GM12878 (cell line): ENCODE results near the gene CPA4. TPM values are rescaled to one million over a fixed set of nuclear protein-coding genes. Genes with fewer than 3 reads are reported as not detected.
A peak's percentile ranks its signal among the peaks of the same experiment; 100 is the strongest.

Experiments used
- ATAC-seq: fragments of 200-7000 bp; cut with Tn5 transposase; 3 replicates; pipeline ENCODE4 v1.9.1; 2020; ENCODE audit warnings: mild to moderate bottlenecking, moderate library complexity
- BruUV-seq: library from RNA; stranded (reverse); fragments of 400-500 nt; replicated peaks from 2 replicates; lab custom pipeline; 2021; lab: Mats Ljungman, UMichigan
- CTCF ChIA-PET: fragments of 300-600 bp; sonication (Branson Sonifier 250); formaldehyde crosslinking; extraction: SDS; loops from one replicate; lab custom pipeline; 2021; ENCODE audit warnings: inconsistent platforms; lab: Yijun Ruan, JAX
- POLR2A ChIA-PET: fragments of 350-600 bp; formaldehyde crosslinking; extraction: SDS; loops from one replicate; lab custom pipeline; 2021; ENCODE audit warnings: inconsistent platforms; lab: Charles Lee
- RAD21 ChIA-PET: fragments of 300-600 bp; sonication (Branson Sonifier 250); formaldehyde crosslinking; loops from one replicate; lab custom pipeline; 2023; ENCODE audit warnings: antibody characterized with exemption; ENCODE audit not compliant: unreplicated experiment; lab: Charles Lee
- SMC1A ChIA-PET: fragments of 300-600 bp; sonication (Branson Sonifier 250); formaldehyde crosslinking; loops from one replicate; lab custom pipeline; 2023; ENCODE audit not compliant: unreplicated experiment, uncharacterized antibody; lab: Charles Lee
- DNase-seq: peaks from one replicate; pipeline ENCODE4 v3.0.0-alpha.2; 2011; ENCODE audit warnings: low read depth, low spot score
- FAIRE-seq: peaks from 3 replicates; lab custom pipeline; 2011; peaks lifted over from hg19 to GRCh38; lab: Jason Lieb, UNC
- H2AFZ ChIP-seq: 2 replicates; pipeline ENCODE4 v1.6.0; 2011; ENCODE audit warnings: low read depth, low read length, control low read depth; ENCODE audit not compliant: control insufficient read depth
- H3K27ac ChIP-seq: 2 replicates; pipeline ENCODE4 v1.5.1; 2011; ENCODE audit warnings: control low read depth; ENCODE audit not compliant: control insufficient read depth, insufficient read depth
- H3K27me3 ChIP-seq, 2 experiments: replicated peaks in 1 of 2; 2 replicates each; pipeline versions ENCODE4 v1.6.0 to v1.6.1; 2011; ENCODE audit warnings: low read length in 1 of 2; ENCODE audit not compliant: control insufficient read depth in 2 of 2, insufficient read depth in 2 of 2
- H3K36me3 ChIP-seq, 2 experiments: 2 replicates each; pipeline ENCODE4 v1.5.1; 2011; ENCODE audit warnings: low read length in 1 of 2; ENCODE audit not compliant: control insufficient read depth in 2 of 2, insufficient read depth in 2 of 2
- H3K4me1 ChIP-seq: 2 replicates; pipeline ENCODE4 v1.6.1; 2011; ENCODE audit warnings: mild to moderate bottlenecking, low read length, moderate library complexity, mixed read lengths; ENCODE audit not compliant: control insufficient read depth, insufficient read depth
- H3K4me2 ChIP-seq: 2 replicates; pipeline ENCODE4 v1.6.0; 2011; ENCODE audit warnings: control low read depth; ENCODE audit not compliant: control insufficient read depth, insufficient read depth
- H3K4me3 ChIP-seq: fragments of 200-600 bp; sonication (generic); 2 replicates; pipeline ENCODE4 v1.5.1; 2016
- H3K79me2 ChIP-seq: 2 replicates; pipeline ENCODE4 v1.6.0; 2011; ENCODE audit warnings: low read length; ENCODE audit not compliant: control insufficient read depth, insufficient read depth
- H3K9ac ChIP-seq: 2 replicates; pipeline ENCODE4 v1.8.0; 2011; ENCODE audit warnings: low read length, control low read depth, mixed read lengths; ENCODE audit not compliant: control insufficient read depth, insufficient read depth
- H3K9me3 ChIP-seq: replicated peaks from 3 replicates; pipeline ENCODE4 v1.5.1; 2011; ENCODE audit warnings: mild to moderate bottlenecking, low read length; ENCODE audit not compliant: control insufficient read depth, insufficient read depth
- H4K20me1 ChIP-seq: 2 replicates; pipeline ENCODE4 v1.6.0; 2011; ENCODE audit not compliant: control insufficient read depth, insufficient read depth
- CBFB ChIP-seq: IDR thresholded peaks from 2 replicates; pipeline ENCODE4 v1.6.1; 2016; ENCODE audit warnings: antibody characterized with exemption, low read depth
- CREB1 ChIP-seq: IDR thresholded peaks from 2 replicates; pipeline ENCODE4 v1.6.1; 2012; ENCODE audit warnings: low read depth, mild to moderate bottlenecking, inconsistent platforms
- CTCF ChIP-seq, 3 experiments: IDR thresholded peaks in 2 of 3; conservative IDR thresholded peaks in 1 of 3; 2 replicates each; pipeline ENCODE4 v1.5.1; 2011; ENCODE audit warnings: low read depth in 3 of 3, low read length in 3 of 3, mild to moderate bottlenecking in 3 of 3, control low read depth in 2 of 3, moderate library complexity in 2 of 3, inconsistent platforms in 1 of 3, mixed read lengths in 1 of 3; ENCODE audit not compliant: control insufficient read depth in 2 of 3, insufficient read depth in 1 of 3; ENCODE audit errors: extremely low read depth in 1 of 3
- FOS ChIP-seq: IDR thresholded peaks from 3 replicates; pipeline ENCODE4 v1.6.1; 2011; ENCODE audit warnings: borderline replicate concordance; ENCODE audit not compliant: insufficient read length; ENCODE audit errors: extremely low read depth
- KDM1A ChIP-seq: fragments of 200-600 bp; sonication (generic); IDR thresholded peaks from 2 replicates; pipeline ENCODE4 v1.6.1; 2016; ENCODE audit warnings: borderline replicate concordance
- POU2F2 ChIP-seq: IDR thresholded peaks from 3 replicates; pipeline ENCODE4 v1.6.1; 2011; ENCODE audit warnings: low read depth, mild to moderate bottlenecking, low read length, borderline replicate concordance
- ZNF622 ChIP-seq: fragments of 450-650 bp; IDR thresholded peaks from 2 replicates; pipeline ENCODE4 v1.6.1; 2017; ENCODE audit warnings: mild to moderate bottlenecking, inconsistent platforms
- ZZZ3 ChIP-seq: IDR thresholded peaks from 2 replicates; pipeline ENCODE4 v1.6.1; 2011; ENCODE audit warnings: low read depth; ENCODE audit not compliant: control insufficient read depth, insufficient read length
- WGBS: methylation state at CpG from one replicate; pipeline ENCODE4 v1.1.6; 2016; ENCODE audit warnings: low lambda C conversion rate; ENCODE audit not compliant: insufficient replicate concordance, insufficient coverage; ENCODE audit errors: missing lambda C conversion rate; 5-methylcytosine and 5-hydroxymethylcytosine counted together
- in situ Hi-C: fragments of 300-500 bp; cut with MboI; formaldehyde crosslinking; loops from 9 replicates; pipeline ENCODE4 v1.14.3; 2018; ENCODE audit warnings: mixed read lengths
- intact Hi-C: fragments of 100-400 bp; cut with micrococcal nuclease; formaldehyde crosslinking; loops from one replicate; pipeline ENCODE4 v1.14.2; 2022; ENCODE audit not compliant: unreplicated experiment
- polyA plus RNA-seq, 11 experiments: library from polyadenylated mRNA; depleted of rRNA in 4 of 11; unstranded in 6 of 11; stranded (reverse) in 5 of 11; fragments of >200 nt; fragmentation: Nextera tagmentation in 4 of 11; fragmentation: Illumina TruSeq in 1 of 11; extraction: Ambion mirVana in 4 of 11; extraction: Trizol in 1 of 11; gene quantifications; 1 replicate in 1 of 11; 2 replicates in 10 of 11; pipeline versions ENCODE4 v1.2.1 to v1.2.3, GENCODE V29; 2011 to 2016; ENCODE audit warnings: inconsistent platforms in 2 of 11, missing spikeins in 2 of 11, low read depth in 1 of 11
- total RNA-seq, 4 experiments: library from RNA; depleted of rRNA in 3 of 4; stranded (reverse); fragments of >200 nt in 3 of 4; fragmentation: Illumina TruSeq in 1 of 4; extraction: Trizol in 1 of 4; gene quantifications; 2 replicates each; pipeline versions ENCODE4 v1.2.1 to v1.2.3, GENCODE V29; 2013 to 2021

CPA4 gene
- total and polyA plus RNA-seq, 10 of the 15 experiments (the other 5 are each of a cell fraction or from before 2014, with no cell fraction given), result 0.05 to 0.35 (median 0.18) TPM; not detected in 1

- no peaks in the 10 kb centered on the region for H3K4me1 ChIP-seq
- no peak for ATAC-seq
- RAD21 ChIA-PET, result no interaction called here
- H3K27me3 ChIP-seq, result peaks cover 1 to 4% of the 10 kb centered on the region in 2 experiments; a peak in 1 of 4 replicates
- SMC1A ChIA-PET, result interaction anchor here (1.3 kb wide), 1 partner anchor 15 kb away, joined by 4 read pairs; the partner anchor contains the start of gene CPA4
- H3K36me3 ChIP-seq, result no peaks in the 10 kb centered on the region
- CTCF ChIA-PET, result interaction anchor here (1.5 kb wide), 2 partner anchors 14 to 39 kb away, joined by 3 to 5 read pairs; no protein-coding TSS in a partner anchor
- in situ Hi-C loops, result no loop called here
- BruUV-seq, result no TSS peak
- H3K4me3 ChIP-seq, result no peak overlapping the region
- H3K79me2 ChIP-seq, result no peaks in the 10 kb centered on the region
- H4K20me1 ChIP-seq, result no peaks in the 10 kb centered on the region
- no peak overlapping the region for H3K9ac ChIP-seq
- TF ChIP-seq CTCF (IDR thresholded peaks at IDR 0.05 in 2 of 3, conservative IDR thresholded peaks at IDR 0.05 in 1 of 3; ENCODE audit: control insufficient read depth in 2 of 3, extremely low read depth in 1 of 3, insufficient read depth in 1 of 3, low read depth in 3 of 3, low read length in 3 of 3) (peak in 1 of 3 experiments; percentile 11; a peak in 2 of 6 replicates), ZNF622 (no peak), POU2F2 (no peak), KDM1A (no peak), FOS (no peak), CBFB (no peak), ZZZ3 (no peak), CREB1 (no peak)
- TF ChIP-seq, all 136 proteins: peak for 1
- FAIRE-seq, result no peak
- 84% methylated on average over 15 of the region's 15 CpGs for WGBS
- DNase-seq, result no peak
- no peaks in the 10 kb centered on the region for H3K9me3 ChIP-seq
- H3K27ac ChIP-seq, result no peak overlapping the region
- no peak overlapping the region for H3K4me2 ChIP-seq
- H2AFZ ChIP-seq, result no peak overlapping the region
- POLR2A ChIA-PET, result no interaction called here
- intact Hi-C loops, result loop anchor here (10.0 kb wide), 1 partner anchor 63 kb away; no protein-coding TSS in a partner anchor
Observed at GRCh38 chr7:130277763-130278643, 15.0 kb upstream of the CPA4 start.
